GM23248 (cell line): ENCODE measurements around the gene CPED1. TPM values are rescaled to one million over a fixed set of nuclear protein-coding genes. Genes with fewer than 3 reads are reported as not detected.
A peak's percentile ranks its signal among the peaks of the same experiment; 100 is the strongest.

Source experiments
- DNase-seq: peaks from one replicate; pipeline ENCODE4 v3.0.0-alpha.2; 2015
- H2AFZ ChIP-seq: fragments of 200-600 bp; sonication (generic); 2 replicates; pipeline ENCODE4 v1.6.1; 2016; ENCODE audit warnings: antibody characterized with exemption
- H3F3A ChIP-seq: fragments of 200-600 bp; sonication (generic); 2 replicates; pipeline ENCODE4 v1.6.1; 2016; ENCODE audit warnings: mild to moderate bottlenecking, antibody characterized with exemption, mixed run types; ENCODE audit not compliant: insufficient read depth
- H3K27ac ChIP-seq: fragments of 200-600 bp; sonication (generic); 2 replicates; pipeline ENCODE4 v1.5.1; 2016; ENCODE audit warnings: mild to moderate bottlenecking
- H3K27me3 ChIP-seq: fragments of 200-600 bp; sonication (generic); replicated peaks from 2 replicates; pipeline ENCODE4 v1.6.1; 2016; ENCODE audit warnings: mild to moderate bottlenecking; ENCODE audit not compliant: insufficient read depth
- H3K36me3 ChIP-seq: fragments of 200-600 bp; sonication (generic); 2 replicates; pipeline ENCODE4 v1.6.1; 2016; ENCODE audit warnings: low read depth, mild to moderate bottlenecking
- H3K4me1 ChIP-seq: fragments of 200-600 bp; sonication (generic); 2 replicates; pipeline ENCODE4 v1.6.1; 2016; ENCODE audit warnings: mild to moderate bottlenecking; ENCODE audit not compliant: insufficient read depth
- H3K4me2 ChIP-seq: fragments of 200-600 bp; sonication (generic); one replicate; pipeline ENCODE4 v1.6.1; 2016; ENCODE audit warnings: mild to moderate bottlenecking; ENCODE audit not compliant: unreplicated experiment
- H3K4me3 ChIP-seq: fragments of 200-600 bp; sonication (generic); 2 replicates; pipeline ENCODE4 v1.5.1; 2016; ENCODE audit warnings: mild to moderate bottlenecking
- H3K79me2 ChIP-seq: fragments of 200-600 bp; sonication (generic); 2 replicates; pipeline ENCODE4 v1.6.1; 2016; ENCODE audit warnings: mild to moderate bottlenecking; ENCODE audit not compliant: insufficient read depth
- H3K9ac ChIP-seq: fragments of 200-600 bp; sonication (generic); 2 replicates; pipeline ENCODE4 v1.6.1; 2016; ENCODE audit warnings: mild to moderate bottlenecking
- H3K9me2 ChIP-seq: fragments of 200-600 bp; sonication (generic); 2 replicates; pipeline ENCODE4 v1.6.1; 2016; ENCODE audit warnings: mixed run types, mild to moderate bottlenecking, moderate library complexity; ENCODE audit not compliant: insufficient read depth
- H3K9me3 ChIP-seq: fragments of 200-600 bp; sonication (generic); one replicate; pipeline ENCODE4 v1.6.1; 2017; ENCODE audit warnings: low read depth
- H4K20me1 ChIP-seq: fragments of 200-600 bp; sonication (generic); 2 replicates; pipeline ENCODE4 v1.6.0; 2016; ENCODE audit not compliant: insufficient read depth
- EZH2 ChIP-seq: fragments of 200-600 bp; sonication (generic); IDR thresholded peaks from 2 replicates; pipeline ENCODE4 v1.6.1; 2018; ENCODE audit warnings: antibody characterized with exemption, mild to moderate bottlenecking; ENCODE audit not compliant: insufficient read depth, poor library complexity, severe bottlenecking
- EZH2phosphoT487 ChIP-seq: fragments of 200-600 bp; sonication (generic); IDR thresholded peaks from 2 replicates; pipeline ENCODE4 v1.6.1; 2018; ENCODE audit warnings: antibody characterized with exemption, moderate library complexity, mild to moderate bottlenecking, low read depth; ENCODE audit not compliant: insufficient read depth
- WGBS, 2 experiments: methylation state at CpG; one replicate each; pipeline ENCODE4 v1.1.6; 2015 to 2017; ENCODE audit warnings: low lambda C conversion rate in 2 of 2, low coverage in 1 of 2; ENCODE audit errors: missing lambda C conversion rate in 2 of 2; 5-methylcytosine and 5-hydroxymethylcytosine counted together
- in situ Hi-C: fragments of 300-500 bp; cut with MboI; formaldehyde crosslinking; loops from 2 replicates; pipeline ENCODE4 v1.15.0; 2020
- polyA plus RNA-seq: library from polyadenylated mRNA; unstranded; fragments of >200 nt; fragmentation: Nextera tagmentation; extraction: Ambion mirVana; gene quantifications from 2 replicates; pipeline ENCODE4 v1.2.1, GENCODE V29; 2016
- total RNA-seq: library from RNA; depleted of rRNA; stranded (reverse); fragments of >200 nt; shearing (Covaris generic); gene quantifications from 2 replicates; pipeline ENCODE4 v1.2.3, GENCODE V29; 2014

Gene CPED1
- total and polyA plus RNA-seq, 2 experiments from 2014 or later: 12.4 to 20.2 TPM

DNA sequence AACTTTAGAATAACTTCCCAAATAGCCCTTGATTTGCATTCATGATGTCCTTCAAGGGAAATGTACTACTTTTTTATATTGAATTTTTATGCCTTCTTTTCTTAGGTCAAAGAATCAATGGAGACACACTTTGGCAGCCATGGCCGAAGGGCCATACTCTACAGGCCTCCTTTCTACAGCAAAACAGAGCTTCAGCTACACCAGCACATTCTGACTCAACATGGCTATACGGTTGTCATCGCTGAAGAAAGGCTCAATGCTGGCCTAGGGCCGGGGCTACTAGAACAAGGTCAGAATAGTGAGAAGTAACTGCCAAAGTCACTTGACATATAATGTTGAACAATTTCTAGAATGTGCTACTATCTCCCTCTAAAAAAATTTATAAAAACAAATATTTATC is 27.0 kb downstream of the CPED1 start:
- Histone ChIP-seq H3K79me2 (no peaks in the 10 kb centered on the region; the same call in 1 of the 2 replicates), H3K9ac (no peak overlapping the region), H3K9me3 (no peaks in the 10 kb centered on the region), H3K4me3 (no peak overlapping the region), H3K27me3 (no peaks in the 10 kb centered on the region), H3K4me2 (no peak overlapping the region), H3K27ac (no peak overlapping the region), H3F3A (peaks cover 30% of the 10 kb centered on the region), H2AFZ (no peak overlapping the region), H3K9me2 (no peaks in the 10 kb centered on the region), H3K36me3 (no peaks in the 10 kb centered on the region), H4K20me1 (no peaks in the 10 kb centered on the region), H3K4me1 (peaks cover 38% of the 10 kb centered on the region)
- TF ChIP-seq EZH2 (no peak), EZH2phosphoT487 (no peak)
- WGBS, 2 experiments: 93 to 95% methylated on average over 4 of the region's 4 CpGs
- DNase-seq: no peak
- in situ Hi-C loops: no loop called here

- Histone ChIP-seq H3K4me3 (no peak overlapping the region), H3K27ac (no peak overlapping the region), H3K9me2 (no peaks in the 10 kb centered on the region), H3K9ac (no peak overlapping the region), H2AFZ (peak overlapping the region; percentile 16; the same call in 1 of the 2 replicates), H4K20me1 (no peaks in the 10 kb centered on the region), H3K27me3 (no peaks in the 10 kb centered on the region), H3K79me2 (no peaks in the 10 kb centered on the region; the same call in 1 of the 2 replicates), H3K4me2 (no peak overlapping the region), H3F3A (peaks cover 38% of the 10 kb centered on the region), H3K9me3 (no peaks in the 10 kb centered on the region), H3K36me3 (no peaks in the 10 kb centered on the region), H3K4me1 (peaks cover 46% of the 10 kb centered on the region)
- in situ Hi-C loops: no loop called here
- WGBS, 2 experiments: 67 to 85% methylated on average over 2 of the region's 2 CpGs
- DNase-seq: peak; percentile 66
- TF ChIP-seq EZH2phosphoT487 (no peak), EZH2 (no peak)
Measured at GRCh38 chr7:121016966-121017365, 28.5 kb downstream of the CPED1 start.

DNA sequence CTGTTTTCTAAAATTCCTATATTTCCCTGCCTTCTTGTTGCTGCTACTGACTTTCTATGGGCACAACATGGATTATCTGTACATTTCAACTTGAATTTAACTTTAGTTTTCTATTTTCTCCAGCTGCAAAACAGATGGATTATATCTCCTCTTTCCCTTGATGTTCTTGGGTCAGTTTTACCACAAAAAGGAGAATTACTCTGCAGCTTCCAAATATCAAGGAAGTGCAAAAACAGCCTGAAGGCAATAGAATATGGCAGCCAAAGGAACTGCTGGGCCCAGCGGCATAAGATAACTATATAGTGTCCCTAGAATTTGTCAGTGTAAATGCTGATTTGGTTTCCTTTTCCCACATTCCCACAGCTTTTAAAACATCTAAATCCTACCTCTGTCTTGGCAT is 29.1 kb downstream of the CPED1 start:
- no peaks in the 10 kb centered on the region; the same call in 1 of the 2 replicates for H3K79me2 ChIP-seq
- no peak overlapping the region for H2AFZ ChIP-seq
- no peaks in the 10 kb centered on the region for H3K9me2 ChIP-seq
- no peak overlapping the region for H3K4me3 ChIP-seq
- no peak overlapping the region for H3K9ac ChIP-seq
- peaks cover 38% of the 10 kb centered on the region for H3F3A ChIP-seq
- no peaks in the 10 kb centered on the region for H3K36me3 ChIP-seq
- H3K9me3 ChIP-seq: no peaks in the 10 kb centered on the region
- in situ Hi-C loops: no loop called here
- H3K27ac ChIP-seq: no peak overlapping the region
- no peaks in the 10 kb centered on the region for H3K27me3 ChIP-seq
- no peak for DNase-seq
- H3K4me2 ChIP-seq: no peak overlapping the region
- no peak for TF ChIP-seq EZH2phosphoT487
- TF ChIP-seq EZH2: no peak
- 50 to 58% methylated on average over 1 of the region's 1 CpG for WGBS, 2 experiments
- peaks cover 46% of the 10 kb centered on the region for H3K4me1 ChIP-seq
- H4K20me1 ChIP-seq: no peaks in the 10 kb centered on the region

- H3K27me3 ChIP-seq: no peaks in the 10 kb centered on the region
- H3K27ac ChIP-seq: peak overlapping the region; percentile 67
- peaks cover 55% of the 10 kb centered on the region for H3K4me1 ChIP-seq
- no peaks in the 10 kb centered on the region for H3K9me2 ChIP-seq
- H3K9me3 ChIP-seq: no peaks in the 10 kb centered on the region
- DNase-seq: peak; percentile 80
- peak overlapping the region; percentile 25; the same call in 1 of the 2 replicates for H3K4me3 ChIP-seq
- H3K4me2 ChIP-seq: peak overlapping the region; percentile 45
- no peak overlapping the region for H3K9ac ChIP-seq
- H3K79me2 ChIP-seq: no peaks in the 10 kb centered on the region
- TF ChIP-seq EZH2phosphoT487 (no peak), EZH2 (no peak)
- peaks cover 38% of the 10 kb centered on the region for H3F3A ChIP-seq
- H3K36me3 ChIP-seq: no peaks in the 10 kb centered on the region
- no peaks in the 10 kb centered on the region for H4K20me1 ChIP-seq
- in situ Hi-C loops: no loop called here
- WGBS, 2 experiments: 21 to 22% methylated on average over 2 of the region's 2 CpGs
- H2AFZ ChIP-seq: no peak overlapping the region
Measured at GRCh38 chr7:121019018-121019417, 30.5 kb downstream of the CPED1 start.
